CD4-positive, alpha-beta T cell treated with Interferon alpha-2 for 1 hour (primary cell): ENCODE results near the gene RAC3.
A peak's percentile ranks its signal among the peaks of the same experiment; 100 is the strongest.

ENCODE experiments used
- DNase-seq, 2 donors: peaks; one replicate each; pipeline ENCODE4 v3.0.0-alpha.2; 2020 to 2022

The RAC3 gene

GRCh38 chr17:82058230-82058854 lies 26.9 kb downstream of the RAC3 start:
- DNase-seq: no peak

- no peak for DNase-seq
Measured at GRCh38 chr17:82058855-82059249, 27.4 kb downstream of the RAC3 start.

GRCh38 chr17:82059272-82060000 lies 28.0 kb downstream of the RAC3 start:
- no peak for DNase-seq

- DNase-seq: no peak
Measured at GRCh38 chr17:82060001-82060380, 28.5 kb downstream of the RAC3 start.

- no peak for DNase-seq
Measured at GRCh38 chr17:82060614-82061013, 29.1 kb downstream of the RAC3 start.

- DNase-seq: no peak
Measured at GRCh38 chr17:82061047-82061925, 29.8 kb downstream of the RAC3 start.

- DNase-seq: no peak
Measured at GRCh38 chr17:82062076-82062983, 30.9 kb downstream of the RAC3 start.

- no peak for DNase-seq
Measured at GRCh38 chr17:82062984-82063368, 31.5 kb downstream of the RAC3 start.

- DNase-seq: no peak
Measured at GRCh38 chr17:82063424-82064415, 32.2 kb downstream of the RAC3 start.

GRCh38 chr17:82064433-82065192 lies 33.1 kb downstream of the RAC3 start:
- no peak for DNase-seq

GRCh38 chr17:82065193-82065637 lies 33.7 kb downstream of the RAC3 start:
- DNase-seq: no peak

GRCh38 chr17:82065638-82066303 lies 34.3 kb downstream of the RAC3 start, which contains the start of gene DUS1L:
Gene DUS1L, minus strand, starts transcription at chr17:82065804. Its CDS starts 745 bp downstream, at chr17:82065059.
- peak; percentile 57 to 79 for DNase-seq

- DNase-seq: no peak
Measured at GRCh38 chr17:82070611-82071010, 39.1 kb downstream of the RAC3 start.

- DNase-seq: no peak
Measured at GRCh38 chr17:82072827-82073226, 41.3 kb downstream of the RAC3 start.

- DNase-seq: no peak
Measured at GRCh38 chr17:82073446-82073845, 42.0 kb downstream of the RAC3 start.

- no peak for DNase-seq
Measured at GRCh38 chr17:82076018-82076784, 44.7 kb downstream of the RAC3 start.

GRCh38 chr17:82076785-82077591 lies 45.5 kb downstream of the RAC3 start:
- DNase-seq: no peak
